SK-N-SH (cell line): ENCODE results near the gene PIP5K1C. TPM values are rescaled to one million over a fixed set of nuclear protein-coding genes. Genes with fewer than 3 reads are reported as not detected.

Experiments
- CTCF ChIA-PET: fragments of 300-600, 350-600 bp; formaldehyde crosslinking; extraction: SDS; loops from one replicate; lab custom pipeline; 2021; lab: Yijun Ruan, JAX
- POLR2A ChIA-PET: fragments of 350-600 bp; sonication (Branson Sonifier 250); formaldehyde crosslinking; extraction: SDS; loops from one replicate; lab custom pipeline; 2020; ENCODE audit warnings: antibody characterized with exemption, inconsistent platforms; lab: Yijun Ruan, JAX
- DNase-seq: peaks from one replicate; pipeline ENCODE4 v3.0.0; 2012
- H2AFZ ChIP-seq: fragments of 200-600 bp; sonication (generic); 2 replicates; pipeline ENCODE4 v1.8.1; 2016; ENCODE audit warnings: antibody characterized with exemption, mild to moderate bottlenecking, low read depth
- H3F3A ChIP-seq: fragments of 200-600 bp; sonication (generic); replicated peaks from 2 replicates; pipeline ENCODE3; 2016; ENCODE audit warnings: antibody characterized with exemption, mild to moderate bottlenecking; ENCODE audit not compliant: insufficient read depth
- H3K27ac ChIP-seq, 2 experiments: fragments of 200-500 bp in 1 of 2; fragments of 200-600 bp in 1 of 2; sonication (Bioruptor generic) in 1 of 2; sonication (generic), shearing (Covaris generic) in 1 of 2; 2 replicates each; pipeline versions ENCODE4 v1.5.1 to v1.6.1; 2014 to 2016; ENCODE audit warnings: low read depth in 2 of 2, inconsistent platforms in 1 of 2, low read length in 1 of 2, mild to moderate bottlenecking in 1 of 2, mixed read lengths in 1 of 2
- H3K27me3 ChIP-seq: fragments of 200-600 bp; sonication (generic), shearing (Covaris generic); 2 replicates; pipeline ENCODE4 v1.6.1; 2016; ENCODE audit warnings: mixed run types; ENCODE audit not compliant: insufficient read depth
- H3K36me3 ChIP-seq, 2 experiments: fragments of 200-500 bp in 1 of 2; fragments of 200-600 bp in 1 of 2; sonication (Bioruptor generic) in 1 of 2; sonication (generic) in 1 of 2; replicated peaks in 1 of 2; 2 replicates each; pipeline versions ENCODE3 to v1.5.1; 2014 to 2016; ENCODE audit warnings: low read length in 1 of 2, mild to moderate bottlenecking in 1 of 2; ENCODE audit not compliant: insufficient read depth in 2 of 2, control insufficient read depth in 1 of 2
- H3K4me1 ChIP-seq, 2 experiments: fragments of 200-500 bp in 1 of 2; fragments of 200-600 bp in 1 of 2; sonication (Bioruptor generic) in 1 of 2; sonication (generic), shearing (Covaris generic) in 1 of 2; 2 replicates each; pipeline versions ENCODE4 v1.5.1 to v1.6.1; 2014 to 2016; ENCODE audit warnings: low read depth in 1 of 2, low read length in 1 of 2, mixed run types in 1 of 2; ENCODE audit not compliant: insufficient read depth in 2 of 2, control insufficient read depth in 1 of 2
- H3K4me2 ChIP-seq: fragments of 200-600 bp; sonication (generic), shearing (Covaris generic); 2 replicates; pipeline ENCODE4 v1.6.1; 2017; ENCODE audit warnings: mixed run types
- H3K4me3 ChIP-seq, 2 experiments: fragments of 200-500 bp in 1 of 2; fragments of 200-600 bp in 1 of 2; sonication (Bioruptor generic) in 1 of 2; sonication (generic), shearing (Covaris generic) in 1 of 2; 2 replicates each; pipeline versions ENCODE4 v1.5.1 to v1.8.1; 2014 to 2016; ENCODE audit warnings: low read depth in 2 of 2, inconsistent platforms in 1 of 2, low read length in 1 of 2, mild to moderate bottlenecking in 1 of 2, mixed read lengths in 1 of 2, moderate library complexity in 1 of 2
- H3K79me2 ChIP-seq: fragments of 200-600 bp; sonication (generic); 2 replicates; pipeline ENCODE4 v1.8.1; 2017; ENCODE audit warnings: mild to moderate bottlenecking; ENCODE audit not compliant: insufficient read depth
- H3K9ac ChIP-seq: fragments of 200-600 bp; sonication (generic); 2 replicates; pipeline ENCODE4 v1.6.1; 2017; ENCODE audit warnings: mixed run types
- H3K9me2 ChIP-seq: fragments of 200-600 bp; sonication (generic); 2 replicates; pipeline ENCODE4 v1.6.1; 2017; ENCODE audit warnings: mixed run types
- H3K9me3 ChIP-seq: fragments of 200-600 bp; sonication (generic); 2 replicates; pipeline ENCODE4 v1.6.1; 2017; ENCODE audit warnings: mixed run types, mild to moderate bottlenecking, moderate library complexity
- H4K20me1 ChIP-seq: fragments of 200-600 bp; sonication (generic); 2 replicates; pipeline ENCODE4 v1.6.1; 2017; ENCODE audit warnings: mild to moderate bottlenecking, mixed run types; ENCODE audit not compliant: insufficient read depth
- CHD2 ChIP-seq: fragments of 150-350 bp; IDR thresholded peaks from 2 replicates; pipeline ENCODE4 v1.6.1; 2018; ENCODE audit warnings: low read length; ENCODE audit not compliant: partially characterized antibody
- EP300 ChIP-seq, 2 experiments: IDR thresholded peaks; 2 replicates each; pipeline versions ENCODE4 v1.4.0 to v1.6.1; 2012; ENCODE audit warnings: borderline replicate concordance in 1 of 2, low read depth in 1 of 2, low read length in 1 of 2
- EZH2phosphoT487 ChIP-seq: fragments of 200-600 bp; sonication (generic); IDR thresholded peaks from 2 replicates; pipeline ENCODE4 v1.6.1; 2017; ENCODE audit warnings: low read depth, mixed run types, mild to moderate bottlenecking, antibody characterized with exemption, moderate library complexity, borderline replicate concordance
- FOSL2 ChIP-seq: IDR thresholded peaks from 2 replicates; pipeline ENCODE4 v1.4.0; 2012; ENCODE audit warnings: low read depth, mild to moderate bottlenecking, moderate library complexity, borderline replicate concordance
- FOXJ3 ChIP-seq: sonication (generic); formaldehyde crosslinking; IDR thresholded peaks from 2 replicates; pipeline ENCODE4 v1.5.1; 2020; ENCODE audit warnings: mild to moderate bottlenecking, missing genetic modification reagents
- FOXM1 ChIP-seq: IDR thresholded peaks from 2 replicates; pipeline ENCODE4 v1.4.0; 2012; ENCODE audit warnings: low read depth, mild to moderate bottlenecking
- IRF3 ChIP-seq: fragments of 150-350 bp; IDR thresholded peaks from 2 replicates; pipeline ENCODE4 v1.6.1; 2016; ENCODE audit warnings: mild to moderate bottlenecking, low read depth, low read length
- MAX ChIP-seq: IDR thresholded peaks from 2 replicates; pipeline ENCODE4 v1.4.0; 2012; ENCODE audit warnings: low read depth
- MEF2A ChIP-seq: IDR thresholded peaks from 2 replicates; pipeline ENCODE4 v1.4.0; 2012; ENCODE audit warnings: low read depth, borderline replicate concordance
- MXI1 ChIP-seq: IDR thresholded peaks from 2 replicates; pipeline ENCODE4 v1.6.1; 2012; ENCODE audit warnings: mild to moderate bottlenecking, low read depth, low read length, improper control_type of control experiment
- NFIC ChIP-seq: IDR thresholded peaks from 2 replicates; pipeline ENCODE4 v1.4.0; 2012; ENCODE audit warnings: borderline replicate concordance
- RFX5 ChIP-seq: IDR thresholded peaks from 2 replicates; pipeline ENCODE4 v1.6.1; 2012; ENCODE audit warnings: mild to moderate bottlenecking, improper control_type of control experiment, low read length
- SIN3A ChIP-seq: IDR thresholded peaks from 2 replicates; pipeline ENCODE4 v1.6.1; 2012; ENCODE audit warnings: low read depth, mild to moderate bottlenecking, low read length, moderate library complexity, borderline replicate concordance
- TAF1 ChIP-seq: IDR thresholded peaks from 2 replicates; pipeline ENCODE4 v1.6.1; 2012; ENCODE audit warnings: low read depth, mild to moderate bottlenecking, low read length, moderate library complexity, borderline replicate concordance
- USF1 ChIP-seq: IDR thresholded peaks from 2 replicates; pipeline ENCODE4 v1.4.0; 2012; ENCODE audit warnings: low read depth, borderline replicate concordance
- YY1 ChIP-seq: IDR thresholded peaks from 2 replicates; pipeline ENCODE4 v1.4.0; 2012; ENCODE audit warnings: low read depth, mild to moderate bottlenecking
- WGBS: methylation state at CpG from one replicate; pipeline ENCODE4 v1.1.6; 2017; ENCODE audit warnings: low lambda C conversion rate; 5-methylcytosine and 5-hydroxymethylcytosine counted together
- polyA plus RNA-seq, 3 experiments: library from polyadenylated mRNA; depleted of rRNA; stranded (reverse); fragments of >200 nt; gene quantifications; 2 replicates each; pipeline ENCODE4 v1.2.3, GENCODE V29; 2012
- TF ChIP-seq, protein P1 (sequence below): IDR thresholded peaks from 2 replicates; pipeline ENCODE4 v1.6.1; 2012; ENCODE audit warnings: mild to moderate bottlenecking, low read depth, low read length, moderate library complexity

Gene PIP5K1C
- polyA plus RNA-seq, 1 of the 3 experiments (the other 2 are of a cell fraction) = 12.3 TPM

GRCh38 chr19:3673506-3674439 is 26.5 kb downstream of the PIP5K1C start:
- peaks cover 10% of the 10 kb centered on the region; the same call in 1 of the 2 replicates for H3K79me2 ChIP-seq
- CTCF ChIA-PET = interaction anchor here (1.2 to 2.5 kb wide), 4 partner anchors 8 to 129 kb away, joined by 3 to 16 read pairs (median 4); no protein-coding TSS in a partner anchor

DNA sequence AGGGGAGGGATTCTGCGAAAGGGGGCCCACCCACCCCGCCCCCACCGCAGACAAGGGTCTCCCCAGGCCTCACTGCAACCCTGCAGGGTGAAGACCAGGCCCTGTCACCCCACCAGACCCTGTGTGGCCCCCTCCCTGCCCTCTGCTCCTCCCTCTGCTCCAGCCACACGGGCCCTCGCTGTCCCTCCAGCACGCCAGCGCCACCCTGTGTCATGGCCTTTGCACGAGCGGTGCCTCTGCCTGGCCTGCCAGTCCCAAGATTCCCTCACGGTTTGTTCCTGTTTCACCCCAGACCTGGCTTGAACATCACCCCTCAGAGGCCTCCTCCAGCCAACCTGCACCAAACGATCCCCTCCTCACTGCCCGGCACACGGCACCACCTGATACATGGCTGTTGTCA is 27.3 kb downstream of the PIP5K1C start:
- Histone ChIP-seq H3K27me3 (no peaks in the 10 kb centered on the region), H2AFZ (no peak overlapping the region), H3K4me1 (no peaks in the 10 kb centered on the region), H3K36me3 (no peaks in the 10 kb centered on the region), H3K9me2 (no peaks in the 10 kb centered on the region), H3K4me2 (no peak overlapping the region), H3F3A (no peaks in the 10 kb centered on the region), H3K27ac (no peak overlapping the region), H4K20me1 (0 out of 2 replicates have a peak, but pooled peaks cover 16% of the 10 kb centered on the region), H3K79me2 (peaks cover 10% of the 10 kb centered on the region; the same call in 1 of the 2 replicates), H3K9me3 (no peaks in the 10 kb centered on the region), H3K4me3 (no peak overlapping the region), H3K9ac (no peak overlapping the region)
- ChIA-PET POLR2A (no interaction called here), CTCF (interaction anchor here (1.2 to 1.3 kb wide), 2 partner anchors 19 to 30 kb away, joined by 3 to 4 read pairs; no protein-coding TSS in a partner anchor)
- WGBS = 89% methylated on average over 9 of the region's 13 CpGs
- DNase-seq = no peak
- no peak for TF ChIP-seq IRF3
- TF ChIP-seq CHD2 = no peak
- no peak for TF ChIP-seq NFIC
- TF ChIP-seq MAX = no peak
- no peak for TF ChIP-seq SIN3A
- no peak for TF ChIP-seq TAF1
- TF ChIP-seq EZH2phosphoT487 = no peak
- no peak for TF ChIP-seq FOXM1
- no peak for TF ChIP-seq MEF2A
- no peak for TF ChIP-seq MXI1
- no peak for TF ChIP-seq EP300 (IDR thresholded peaks at IDR 0.05; ENCODE audit: borderline replicate concordance in 1 of 2, low read depth in 1 of 2, low read length in 1 of 2)
- TF ChIP-seq, protein P1, sequence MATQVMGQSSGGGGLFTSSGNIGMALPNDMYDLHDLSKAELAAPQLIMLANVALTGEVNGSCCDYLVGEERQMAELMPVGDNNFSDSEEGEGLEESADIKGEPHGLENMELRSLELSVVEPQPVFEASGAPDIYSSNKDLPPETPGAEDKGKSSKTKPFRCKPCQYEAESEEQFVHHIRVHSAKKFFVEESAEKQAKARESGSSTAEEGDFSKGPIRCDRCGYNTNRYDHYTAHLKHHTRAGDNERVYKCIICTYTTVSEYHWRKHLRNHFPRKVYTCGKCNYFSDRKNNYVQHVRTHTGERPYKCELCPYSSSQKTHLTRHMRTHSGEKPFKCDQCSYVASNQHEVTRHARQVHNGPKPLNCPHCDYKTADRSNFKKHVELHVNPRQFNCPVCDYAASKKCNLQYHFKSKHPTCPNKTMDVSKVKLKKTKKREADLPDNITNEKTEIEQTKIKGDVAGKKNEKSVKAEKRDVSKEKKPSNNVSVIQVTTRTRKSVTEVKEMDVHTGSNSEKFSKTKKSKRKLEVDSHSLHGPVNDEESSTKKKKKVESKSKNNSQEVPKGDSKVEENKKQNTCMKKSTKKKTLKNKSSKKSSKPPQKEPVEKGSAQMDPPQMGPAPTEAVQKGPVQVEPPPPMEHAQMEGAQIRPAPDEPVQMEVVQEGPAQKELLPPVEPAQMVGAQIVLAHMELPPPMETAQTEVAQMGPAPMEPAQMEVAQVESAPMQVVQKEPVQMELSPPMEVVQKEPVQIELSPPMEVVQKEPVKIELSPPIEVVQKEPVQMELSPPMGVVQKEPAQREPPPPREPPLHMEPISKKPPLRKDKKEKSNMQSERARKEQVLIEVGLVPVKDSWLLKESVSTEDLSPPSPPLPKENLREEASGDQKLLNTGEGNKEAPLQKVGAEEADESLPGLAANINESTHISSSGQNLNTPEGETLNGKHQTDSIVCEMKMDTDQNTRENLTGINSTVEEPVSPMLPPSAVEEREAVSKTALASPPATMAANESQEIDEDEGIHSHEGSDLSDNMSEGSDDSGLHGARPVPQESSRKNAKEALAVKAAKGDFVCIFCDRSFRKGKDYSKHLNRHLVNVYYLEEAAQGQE = no peak
- TF ChIP-seq YY1 = no peak
- TF ChIP-seq FOSL2 = no peak

More at GRCh38 chr19:3673506-3674439, 26.5 kb downstream of the PIP5K1C start:
- Histone ChIP-seq H3K9me3 (no peaks in the 10 kb centered on the region), H3F3A (no peaks in the 10 kb centered on the region), H3K27ac (no peak overlapping the region), H4K20me1 (0 out of 2 replicates have a peak, but pooled peaks cover 16% of the 10 kb centered on the region), H2AFZ (no peak overlapping the region), H3K9me2 (no peaks in the 10 kb centered on the region), H3K9ac (no peak overlapping the region), H3K4me1 (no peaks in the 10 kb centered on the region), H3K4me3 (no peak overlapping the region), H3K4me2 (no peak overlapping the region), H3K36me3 (no peaks in the 10 kb centered on the region), H3K27me3 (no peaks in the 10 kb centered on the region)
- WGBS = 98% methylated on average over 7 of the region's 34 CpGs
- no peak for DNase-seq
- no peak for TF ChIP-seq MXI1
- TF ChIP-seq TAF1 = no peak
- TF ChIP-seq FOXM1 = no peak
- no peak for TF ChIP-seq FOXJ3
- TF ChIP-seq USF1 = no peak
- TF ChIP-seq RFX5 = no peak
- POLR2A ChIA-PET = no interaction called here
